ENCODE results near the gene LGALS8.
A peak's percentile ranks its signal among the peaks of the same experiment; 100 is the strongest.

The LGALS8 gene

DNA sequence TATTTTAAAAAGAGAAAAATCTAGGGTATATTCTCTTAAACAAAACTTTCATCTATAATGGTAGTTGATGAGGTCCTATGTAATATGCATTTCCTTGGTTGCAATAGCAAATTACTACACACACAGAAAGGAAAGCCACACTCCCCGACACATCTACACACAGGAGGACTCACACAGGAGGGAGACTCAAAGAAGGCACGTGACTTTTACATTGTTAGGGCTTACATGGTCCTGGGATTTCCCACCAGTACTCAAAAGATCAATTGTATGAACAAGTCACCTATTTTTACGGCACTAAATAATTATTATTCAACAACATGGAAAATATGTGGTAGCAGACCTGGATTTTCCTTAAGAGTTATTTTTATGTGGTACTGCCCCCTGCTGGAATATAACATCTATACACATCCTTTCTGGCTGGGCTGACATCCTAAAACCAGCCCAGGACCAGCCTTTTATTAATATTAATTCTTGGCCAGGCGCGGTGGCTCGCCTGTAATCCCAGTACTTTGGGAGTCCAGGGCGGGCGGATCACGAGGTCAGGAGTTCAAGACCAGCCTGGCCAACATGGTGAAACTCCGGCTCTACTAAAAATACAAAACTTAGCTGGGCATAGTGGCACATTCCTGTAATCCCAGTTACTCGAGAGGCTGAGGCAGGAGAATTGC, 33.9 kb upstream of the LGALS8 start:
- in situ Hi-C loops (cut with MboI; ENCODE audit: low pct_unique_long_range_greater_than_20kb, low sequenced_read_pairs, unreplicated experiment): loop anchor here (10.0 kb wide), 1 partner anchor 375 kb away; no protein-coding TSS in a partner anchor
- TF ChIP-seq, protein P1, sequence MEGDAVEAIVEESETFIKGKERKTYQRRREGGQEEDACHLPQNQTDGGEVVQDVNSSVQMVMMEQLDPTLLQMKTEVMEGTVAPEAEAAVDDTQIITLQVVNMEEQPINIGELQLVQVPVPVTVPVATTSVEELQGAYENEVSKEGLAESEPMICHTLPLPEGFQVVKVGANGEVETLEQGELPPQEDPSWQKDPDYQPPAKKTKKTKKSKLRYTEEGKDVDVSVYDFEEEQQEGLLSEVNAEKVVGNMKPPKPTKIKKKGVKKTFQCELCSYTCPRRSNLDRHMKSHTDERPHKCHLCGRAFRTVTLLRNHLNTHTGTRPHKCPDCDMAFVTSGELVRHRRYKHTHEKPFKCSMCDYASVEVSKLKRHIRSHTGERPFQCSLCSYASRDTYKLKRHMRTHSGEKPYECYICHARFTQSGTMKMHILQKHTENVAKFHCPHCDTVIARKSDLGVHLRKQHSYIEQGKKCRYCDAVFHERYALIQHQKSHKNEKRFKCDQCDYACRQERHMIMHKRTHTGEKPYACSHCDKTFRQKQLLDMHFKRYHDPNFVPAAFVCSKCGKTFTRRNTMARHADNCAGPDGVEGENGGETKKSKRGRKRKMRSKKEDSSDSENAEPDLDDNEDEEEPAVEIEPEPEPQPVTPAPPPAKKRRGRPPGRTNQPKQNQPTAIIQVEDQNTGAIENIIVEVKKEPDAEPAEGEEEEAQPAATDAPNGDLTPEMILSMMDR (IDR thresholded peaks at IDR 0.05; ENCODE audit: extremely low read depth, insufficient read depth, missing control alignments): peak; percentile 52
- peak; percentile 68 for DNase-seq (ENCODE audit: low spot score)

DNA sequence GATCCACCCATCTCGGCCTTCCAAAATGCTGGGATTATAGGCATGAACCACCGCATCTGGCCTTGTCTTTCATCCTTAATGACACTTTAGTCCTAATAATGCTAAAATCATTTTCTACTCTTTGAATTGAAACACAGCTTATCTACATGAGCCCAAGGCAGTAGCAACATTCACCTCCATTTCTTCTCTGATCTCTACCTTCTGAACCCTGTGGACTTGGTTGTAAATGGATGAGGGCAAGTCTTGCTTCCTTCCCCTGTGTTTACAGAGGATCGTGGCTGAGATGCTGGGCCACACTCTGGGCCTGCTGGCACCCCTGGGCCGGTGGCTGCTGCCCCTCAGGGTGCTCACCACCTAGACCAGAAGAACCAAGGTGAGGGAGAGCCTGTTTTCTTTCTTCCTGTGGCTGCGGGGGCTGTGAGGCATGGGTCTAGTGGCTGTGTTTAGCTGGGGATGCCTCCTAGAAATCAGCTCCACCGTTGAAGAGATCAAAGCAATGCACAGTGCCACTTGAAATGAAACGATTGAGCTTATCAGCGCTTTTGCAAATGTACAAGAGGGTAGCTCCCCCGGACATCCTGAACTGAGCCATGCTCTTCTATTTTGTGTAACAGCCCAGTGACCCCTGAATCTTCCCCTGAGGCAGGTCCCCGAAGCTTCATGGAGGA, 32.2 kb upstream of the LGALS8 start:
- DNase-seq (ENCODE audit: low spot score): no peak
- TF ChIP-seq, protein P1 (IDR thresholded peaks at IDR 0.05; ENCODE audit: extremely low read depth, insufficient read depth, missing control alignments): no peak
- in situ Hi-C loops (cut with MboI; ENCODE audit: low pct_unique_long_range_greater_than_20kb, low sequenced_read_pairs, unreplicated experiment): loop anchor here (10.0 kb wide), 1 partner anchor 377 kb away; no protein-coding TSS in a partner anchor

DNA sequence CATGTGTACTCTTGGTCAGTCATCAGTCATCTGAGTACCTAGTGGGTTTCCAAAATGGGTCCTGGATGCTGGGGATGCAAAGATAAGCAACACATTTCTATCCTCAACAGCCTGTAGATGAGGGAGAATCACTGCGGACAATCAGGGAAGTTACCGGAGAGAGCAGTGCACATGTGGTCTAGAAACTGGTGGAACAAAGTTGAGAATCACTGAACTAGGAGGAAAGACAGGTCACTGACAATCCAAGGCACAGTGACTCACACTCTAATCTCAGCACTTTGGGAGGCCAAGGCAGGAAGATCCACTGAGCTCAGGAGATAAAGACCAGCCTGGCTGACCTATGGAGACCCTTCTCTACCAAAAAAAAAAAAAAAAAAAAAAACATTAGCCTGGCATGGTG, 31.4 kb upstream of the LGALS8 start:
- TF ChIP-seq, protein P1 (IDR thresholded peaks at IDR 0.05; ENCODE audit: extremely low read depth, insufficient read depth, missing control alignments): no peak
- DNase-seq (ENCODE audit: low spot score): no peak
- in situ Hi-C loops (cut with MboI; ENCODE audit: low pct_unique_long_range_greater_than_20kb, low sequenced_read_pairs, unreplicated experiment): loop anchor here (10.0 kb wide), 1 partner anchor 378 kb away; no protein-coding TSS in a partner anchor

DNA sequence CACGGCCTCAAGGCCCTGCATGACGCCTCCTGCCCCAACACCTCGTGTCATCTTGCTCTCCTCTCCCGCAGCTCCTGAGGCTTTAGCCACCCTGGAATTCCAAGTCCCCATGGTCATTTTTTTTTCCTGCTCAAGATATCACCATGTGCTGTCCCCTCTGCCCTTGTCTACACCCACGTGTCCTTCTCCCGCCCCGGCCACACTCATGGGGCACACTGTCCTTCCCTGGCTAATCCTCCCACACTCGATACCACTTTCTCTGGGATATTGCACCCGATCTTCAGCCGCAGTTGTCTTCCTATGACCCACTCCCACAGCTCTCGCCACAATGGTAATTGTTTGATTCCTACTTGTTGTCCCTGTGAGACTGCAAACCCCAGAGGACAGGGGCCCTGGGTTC, 29.7 kb upstream of the LGALS8 start:
- in situ Hi-C loops (cut with MboI; ENCODE audit: low pct_unique_long_range_greater_than_20kb, low sequenced_read_pairs, unreplicated experiment): loop anchor here (10.0 kb wide), 1 partner anchor 379 kb away; no protein-coding TSS in a partner anchor
- TF ChIP-seq, protein P1 (IDR thresholded peaks at IDR 0.05; ENCODE audit: extremely low read depth, insufficient read depth, missing control alignments): no peak
- DNase-seq (ENCODE audit: low spot score): no peak

DNA sequence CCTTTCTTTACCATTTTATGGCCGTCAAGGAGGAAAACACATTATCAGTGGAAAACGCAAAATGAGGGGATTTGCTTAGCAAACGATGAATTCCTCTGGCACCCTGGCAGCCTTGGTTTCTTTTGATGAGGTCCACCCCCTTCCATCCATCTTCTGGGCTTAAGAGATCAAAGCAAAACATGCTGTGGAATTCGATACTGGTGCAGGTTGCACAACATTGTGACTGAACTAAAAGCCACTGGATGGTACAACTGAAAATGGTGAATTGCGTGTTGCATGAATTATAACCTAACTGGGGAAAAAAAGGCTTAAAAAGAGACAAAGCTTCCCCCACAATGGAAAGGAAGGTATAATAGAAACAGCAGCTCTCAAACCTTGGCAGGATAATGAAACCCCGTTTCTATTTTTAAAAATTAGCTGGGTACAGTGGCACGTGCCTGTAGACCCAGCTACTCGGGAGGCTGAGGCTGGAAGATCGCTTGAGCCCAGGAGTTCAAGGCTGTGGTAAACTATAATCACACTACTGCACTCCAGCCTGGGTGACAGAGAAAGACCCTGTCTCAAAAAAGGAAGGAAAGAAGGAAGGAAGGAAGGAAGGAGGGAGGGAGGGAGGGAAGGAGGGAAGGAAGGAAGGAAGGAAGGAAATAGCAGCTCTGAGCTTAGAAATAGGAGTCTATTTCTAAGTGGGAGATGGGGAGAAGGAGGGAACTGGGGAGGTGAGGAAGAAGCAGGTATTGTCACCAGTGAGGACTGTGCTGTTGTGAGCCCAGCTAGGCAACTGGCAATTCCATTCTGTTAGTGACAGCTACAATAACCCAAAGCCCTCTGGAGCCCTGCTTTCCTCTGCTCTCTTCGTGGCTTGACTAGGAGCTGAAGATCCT, 29.0 kb upstream of the LGALS8 start:
- no peak for DNase-seq (ENCODE audit: low spot score)
- in situ Hi-C loops (cut with MboI; ENCODE audit: low pct_unique_long_range_greater_than_20kb, low sequenced_read_pairs, unreplicated experiment): loop anchor here (10.0 kb wide), 1 partner anchor 380 kb away; no protein-coding TSS in a partner anchor

More for the DNA sequence above, 29.0 kb upstream of the LGALS8 start:
- TF ChIP-seq, protein P1 (IDR thresholded peaks at IDR 0.05; ENCODE audit: extremely low read depth, insufficient read depth, missing control alignments): no peak
